Measurements from ENCODE around the gene IQGAP3. TPM values are rescaled to one million over a fixed set of nuclear protein-coding genes. Genes with fewer than 3 reads are reported as not detected.

IQGAP3 gene
- polyA plus RNA-seq, 1 of the 3 experiments (the other 2 are of a cell fraction) = 15.6 TPM

- 50% methylated on average over 6 of the region's 6 CpGs for WGBS (ENCODE audit: low lambda C conversion rate)
- H3K9ac ChIP-seq = no peak overlapping the region
- peaks cover 11% of the 10 kb centered on the region for H3F3A ChIP-seq (replicated peaks; ENCODE audit: insufficient read depth)
- no peak overlapping the region for H3K4me3 ChIP-seq (ENCODE audit: low read depth in 2 of 2, low read length in 1 of 2)
- no peaks in the 10 kb centered on the region for H3K9me2 ChIP-seq
- POLR2A ChIA-PET = interaction anchor here (0.6 to 1.1 kb wide), 2 partner anchors 17 to 139 kb away, joined by 3 read pairs; partner anchors contain the start of gene NAXE
- TF ChIP-seq RAD21 (IDR thresholded peaks at IDR 0.05; ENCODE audit: low read length) (peak; percentile 68), EZH2phosphoT487 (IDR thresholded peaks at IDR 0.05; ENCODE audit: borderline replicate concordance, low read depth) (no peak), SMC3 (IDR thresholded peaks at IDR 0.05; ENCODE audit: low read depth, low read length) (peak; percentile 62; the same call in 1 of the 2 replicates), SIN3A (IDR thresholded peaks at IDR 0.05; ENCODE audit: borderline replicate concordance, low read depth, low read length) (no peak)
- TF ChIP-seq, protein P1, sequence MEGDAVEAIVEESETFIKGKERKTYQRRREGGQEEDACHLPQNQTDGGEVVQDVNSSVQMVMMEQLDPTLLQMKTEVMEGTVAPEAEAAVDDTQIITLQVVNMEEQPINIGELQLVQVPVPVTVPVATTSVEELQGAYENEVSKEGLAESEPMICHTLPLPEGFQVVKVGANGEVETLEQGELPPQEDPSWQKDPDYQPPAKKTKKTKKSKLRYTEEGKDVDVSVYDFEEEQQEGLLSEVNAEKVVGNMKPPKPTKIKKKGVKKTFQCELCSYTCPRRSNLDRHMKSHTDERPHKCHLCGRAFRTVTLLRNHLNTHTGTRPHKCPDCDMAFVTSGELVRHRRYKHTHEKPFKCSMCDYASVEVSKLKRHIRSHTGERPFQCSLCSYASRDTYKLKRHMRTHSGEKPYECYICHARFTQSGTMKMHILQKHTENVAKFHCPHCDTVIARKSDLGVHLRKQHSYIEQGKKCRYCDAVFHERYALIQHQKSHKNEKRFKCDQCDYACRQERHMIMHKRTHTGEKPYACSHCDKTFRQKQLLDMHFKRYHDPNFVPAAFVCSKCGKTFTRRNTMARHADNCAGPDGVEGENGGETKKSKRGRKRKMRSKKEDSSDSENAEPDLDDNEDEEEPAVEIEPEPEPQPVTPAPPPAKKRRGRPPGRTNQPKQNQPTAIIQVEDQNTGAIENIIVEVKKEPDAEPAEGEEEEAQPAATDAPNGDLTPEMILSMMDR (IDR thresholded peaks at IDR 0.05) = peak; percentile 71
- H3K27me3 ChIP-seq (ENCODE audit: insufficient read depth) = no peaks in the 10 kb centered on the region
- no peaks in the 10 kb centered on the region for H4K20me1 ChIP-seq (ENCODE audit: insufficient read depth)
- no peaks in the 10 kb centered on the region for H3K9me3 ChIP-seq
- peaks cover 0 to 2% of the 10 kb centered on the region in 2 experiments; a peak in 1 of 4 replicates for H3K4me1 ChIP-seq (ENCODE audit: control insufficient read depth in 1 of 2, insufficient read depth in 2 of 2, low read depth in 1 of 2, low read length in 1 of 2)
- no peaks in the 10 kb centered on the region for H3K36me3 ChIP-seq (replicated peaks in 1 of 2; ENCODE audit: control insufficient read depth in 1 of 2, insufficient read depth in 2 of 2, low read length in 1 of 2)
- CTCF ChIA-PET = interaction anchor here (0.5 to 3.2 kb wide), 33 partner anchors 8 to 238 kb away, joined by 3 to 104 read pairs (median 6); partner anchors contain the start of genes HAPLN2, IQGAP3, MEF2D and NAXE
- peak; percentile 60 for DNase-seq
- no peak overlapping the region for H2AFZ ChIP-seq (ENCODE audit: low read depth)
- no peak overlapping the region for H3K27ac ChIP-seq (ENCODE audit: low read depth in 2 of 2, low read length in 1 of 2)
- H3K79me2 ChIP-seq (ENCODE audit: insufficient read depth) = no peaks in the 10 kb centered on the region
- no peak overlapping the region for H3K4me2 ChIP-seq
These were observed 36.6 kb upstream of the IQGAP3 start for GRCh38 chr1:156608981-156609380.

- peak overlapping the region in 1 of 2 experiments; percentile 18; a peak in 1 of 4 replicates for H3K4me3 ChIP-seq (ENCODE audit: low read depth in 2 of 2, low read length in 1 of 2)
- H3K79me2 ChIP-seq (ENCODE audit: insufficient read depth) = no peaks in the 10 kb centered on the region
- H3K9ac ChIP-seq = no peak overlapping the region
- WGBS (ENCODE audit: low lambda C conversion rate) = 22% methylated on average over 7 of the region's 7 CpGs
- no peaks in the 10 kb centered on the region for H3K36me3 ChIP-seq (replicated peaks in 1 of 2; ENCODE audit: control insufficient read depth in 1 of 2, insufficient read depth in 2 of 2, low read length in 1 of 2)
- H3K9me2 ChIP-seq = no peaks in the 10 kb centered on the region
- peaks cover 11% of the 10 kb centered on the region for H3F3A ChIP-seq (replicated peaks; ENCODE audit: insufficient read depth)
- POLR2A ChIA-PET = interaction anchor here (1.1 kb wide), 1 partner anchor 16 kb away, joined by 3 read pairs; the partner anchor contains the start of gene NAXE
- H4K20me1 ChIP-seq (ENCODE audit: insufficient read depth) = no peaks in the 10 kb centered on the region
- H3K27me3 ChIP-seq (ENCODE audit: insufficient read depth) = no peaks in the 10 kb centered on the region
- peak; percentile 65 for DNase-seq
- no peak overlapping the region for H3K27ac ChIP-seq (ENCODE audit: low read depth in 2 of 2, low read length in 1 of 2)
- CTCF ChIA-PET = interaction anchor here (0.6 to 3.2 kb wide), 34 partner anchors 9 to 237 kb away, joined by 3 to 104 read pairs (median 6); partner anchors contain the start of genes HAPLN2, IQGAP3, MEF2D and NAXE
- H2AFZ ChIP-seq (ENCODE audit: low read depth) = peak overlapping the region; percentile 33
- H3K4me1 ChIP-seq (ENCODE audit: control insufficient read depth in 1 of 2, insufficient read depth in 2 of 2, low read depth in 1 of 2, low read length in 1 of 2) = peaks cover 0 to 2% of the 10 kb centered on the region in 2 experiments; a peak in 1 of 4 replicates
- 0 out of 2 replicates have a peak overlapping the region, but pooled peaks have one; percentile 12 for H3K4me2 ChIP-seq
- no peaks in the 10 kb centered on the region for H3K9me3 ChIP-seq
- TF ChIP-seq, protein P1 (IDR thresholded peaks at IDR 0.05) = peak; percentile 81
- TF ChIP-seq EZH2phosphoT487 (IDR thresholded peaks at IDR 0.05; ENCODE audit: borderline replicate concordance, low read depth) (no peak), MXI1 (IDR thresholded peaks at IDR 0.05; ENCODE audit: low read depth, low read length) (0 out of 2 replicates have a peak, but pooled peaks have one; percentile 18), REST (IDR thresholded peaks at IDR 0.05; ENCODE audit: low read depth, low read length) (no peak), MAX (IDR thresholded peaks at IDR 0.05; ENCODE audit: low read depth) (no peak), FOSL2 (IDR thresholded peaks at IDR 0.05; ENCODE audit: borderline replicate concordance, low read depth) (no peak), TEAD4 (IDR thresholded peaks at IDR 0.05; ENCODE audit: borderline replicate concordance, insufficient read depth) (no peak), PBX3 (IDR thresholded peaks at IDR 0.05) (no peak), RFX5 (IDR thresholded peaks at IDR 0.05; ENCODE audit: low read length) (no peak), EP300 (IDR thresholded peaks at IDR 0.05; ENCODE audit: borderline replicate concordance in 1 of 2, low read depth in 1 of 2, low read length in 1 of 2) (no peak), RXRA (IDR thresholded peaks at IDR 0.05; ENCODE audit: borderline replicate concordance, low read depth) (no peak), RAD21 (IDR thresholded peaks at IDR 0.05; ENCODE audit: low read length) (peak; percentile 81), SMC3 (IDR thresholded peaks at IDR 0.05; ENCODE audit: low read depth, low read length) (peak; percentile 90)
These were observed 35.8 kb upstream of the IQGAP3 start for GRCh38 chr1:156608036-156608674.
